Stomach (tissue), 4 donors: Measurements from ENCODE around the gene ZNF385D.

Source experiments
- POLR2A ChIP-seq, 4 donors: fragments of 450-650 bp; IDR thresholded peaks; one replicate each; pipeline ENCODE4 v1.6.1; 2016; ENCODE audit warnings: antibody characterized with exemption in 4 of 4, control low read depth in 2 of 4, mild to moderate bottlenecking in 1 of 4, moderate library complexity in 1 of 4
- POLR2AphosphoS5 ChIP-seq, 3 donors: sonication (generic); formaldehyde crosslinking; IDR thresholded peaks; one replicate each; pipeline ENCODE4 v1.6.1; 2016; ENCODE audit warnings: antibody characterized with exemption in 3 of 3

- TF ChIP-seq POLR2AphosphoS5 (IDR thresholded peaks at IDR 0.05) = no peak
- TF ChIP-seq POLR2A (IDR thresholded peaks at IDR 0.05) = no peak
Observed at GRCh38 chr3:21502656-21503055, 248.4 kb downstream of the ZNF385D start.
